SK-N-SH (cell line): Measurements from ENCODE around the gene SLC25A25. TPM values are rescaled to one million over a fixed set of nuclear protein-coding genes. Genes with fewer than 3 reads are reported as not detected.

ENCODE experiments used
- CTCF ChIA-PET: fragments of 300-600, 350-600 bp; formaldehyde crosslinking; extraction: SDS; loops from one replicate; lab custom pipeline; 2021; lab: Yijun Ruan, JAX
- POLR2A ChIA-PET: fragments of 350-600 bp; sonication (Branson Sonifier 250); formaldehyde crosslinking; extraction: SDS; loops from one replicate; lab custom pipeline; 2020; ENCODE audit warnings: antibody characterized with exemption, inconsistent platforms; lab: Yijun Ruan, JAX
- DNase-seq: peaks from one replicate; pipeline ENCODE4 v3.0.0; 2012
- H2AFZ ChIP-seq: fragments of 200-600 bp; sonication (generic); 2 replicates; pipeline ENCODE4 v1.8.1; 2016; ENCODE audit warnings: antibody characterized with exemption, mild to moderate bottlenecking, low read depth
- H3F3A ChIP-seq: fragments of 200-600 bp; sonication (generic); replicated peaks from 2 replicates; pipeline ENCODE3; 2016; ENCODE audit warnings: antibody characterized with exemption, mild to moderate bottlenecking; ENCODE audit not compliant: insufficient read depth
- H3K27ac ChIP-seq, 2 experiments: fragments of 200-500 bp in 1 of 2; fragments of 200-600 bp in 1 of 2; sonication (Bioruptor generic) in 1 of 2; sonication (generic), shearing (Covaris generic) in 1 of 2; 2 replicates each; pipeline versions ENCODE4 v1.5.1 to v1.6.1; 2014 to 2016; ENCODE audit warnings: low read depth in 2 of 2, inconsistent platforms in 1 of 2, low read length in 1 of 2, mild to moderate bottlenecking in 1 of 2, mixed read lengths in 1 of 2
- H3K27me3 ChIP-seq: fragments of 200-600 bp; sonication (generic), shearing (Covaris generic); 2 replicates; pipeline ENCODE4 v1.6.1; 2016; ENCODE audit warnings: mixed run types; ENCODE audit not compliant: insufficient read depth
- H3K36me3 ChIP-seq, 2 experiments: fragments of 200-500 bp in 1 of 2; fragments of 200-600 bp in 1 of 2; sonication (Bioruptor generic) in 1 of 2; sonication (generic) in 1 of 2; replicated peaks in 1 of 2; 2 replicates each; pipeline versions ENCODE3 to v1.5.1; 2014 to 2016; ENCODE audit warnings: low read length in 1 of 2, mild to moderate bottlenecking in 1 of 2; ENCODE audit not compliant: insufficient read depth in 2 of 2, control insufficient read depth in 1 of 2
- H3K4me1 ChIP-seq, 2 experiments: fragments of 200-500 bp in 1 of 2; fragments of 200-600 bp in 1 of 2; sonication (Bioruptor generic) in 1 of 2; sonication (generic), shearing (Covaris generic) in 1 of 2; 2 replicates each; pipeline versions ENCODE4 v1.5.1 to v1.6.1; 2014 to 2016; ENCODE audit warnings: low read depth in 1 of 2, low read length in 1 of 2, mixed run types in 1 of 2; ENCODE audit not compliant: insufficient read depth in 2 of 2, control insufficient read depth in 1 of 2
- H3K4me2 ChIP-seq: fragments of 200-600 bp; sonication (generic), shearing (Covaris generic); 2 replicates; pipeline ENCODE4 v1.6.1; 2017; ENCODE audit warnings: mixed run types
- H3K4me3 ChIP-seq, 2 experiments: fragments of 200-500 bp in 1 of 2; fragments of 200-600 bp in 1 of 2; sonication (Bioruptor generic) in 1 of 2; sonication (generic), shearing (Covaris generic) in 1 of 2; 2 replicates each; pipeline versions ENCODE4 v1.5.1 to v1.8.1; 2014 to 2016; ENCODE audit warnings: low read depth in 2 of 2, inconsistent platforms in 1 of 2, low read length in 1 of 2, mild to moderate bottlenecking in 1 of 2, mixed read lengths in 1 of 2, moderate library complexity in 1 of 2
- H3K79me2 ChIP-seq: fragments of 200-600 bp; sonication (generic); 2 replicates; pipeline ENCODE4 v1.8.1; 2017; ENCODE audit warnings: mild to moderate bottlenecking; ENCODE audit not compliant: insufficient read depth
- H3K9ac ChIP-seq: fragments of 200-600 bp; sonication (generic); 2 replicates; pipeline ENCODE4 v1.6.1; 2017; ENCODE audit warnings: mixed run types
- H3K9me2 ChIP-seq: fragments of 200-600 bp; sonication (generic); 2 replicates; pipeline ENCODE4 v1.6.1; 2017; ENCODE audit warnings: mixed run types
- H3K9me3 ChIP-seq: fragments of 200-600 bp; sonication (generic); 2 replicates; pipeline ENCODE4 v1.6.1; 2017; ENCODE audit warnings: mixed run types, mild to moderate bottlenecking, moderate library complexity
- H4K20me1 ChIP-seq: fragments of 200-600 bp; sonication (generic); 2 replicates; pipeline ENCODE4 v1.6.1; 2017; ENCODE audit warnings: mild to moderate bottlenecking, mixed run types; ENCODE audit not compliant: insufficient read depth
- CHD2 ChIP-seq: fragments of 150-350 bp; IDR thresholded peaks from 2 replicates; pipeline ENCODE4 v1.6.1; 2018; ENCODE audit warnings: low read length; ENCODE audit not compliant: partially characterized antibody
- EZH2phosphoT487 ChIP-seq: fragments of 200-600 bp; sonication (generic); IDR thresholded peaks from 2 replicates; pipeline ENCODE4 v1.6.1; 2017; ENCODE audit warnings: low read depth, mixed run types, mild to moderate bottlenecking, antibody characterized with exemption, moderate library complexity, borderline replicate concordance
- GABPA ChIP-seq: IDR thresholded peaks from 2 replicates; pipeline ENCODE4 v1.4.0; 2012; ENCODE audit warnings: low read depth, mild to moderate bottlenecking
- JUND ChIP-seq: IDR thresholded peaks from 2 replicates; pipeline ENCODE4 v1.4.0; 2012
- MXI1 ChIP-seq: IDR thresholded peaks from 2 replicates; pipeline ENCODE4 v1.6.1; 2012; ENCODE audit warnings: mild to moderate bottlenecking, low read depth, low read length, improper control_type of control experiment
- NFIC ChIP-seq: IDR thresholded peaks from 2 replicates; pipeline ENCODE4 v1.4.0; 2012; ENCODE audit warnings: borderline replicate concordance
- NRF1 ChIP-seq: IDR thresholded peaks from 2 replicates; pipeline ENCODE4 v1.6.1; 2012; ENCODE audit warnings: low read depth, mild to moderate bottlenecking, low read length
- RAD21 ChIP-seq: IDR thresholded peaks from 2 replicates; pipeline ENCODE4 v1.6.1; 2012; ENCODE audit warnings: mild to moderate bottlenecking, low read length
- SMC3 ChIP-seq: IDR thresholded peaks from 2 replicates; pipeline ENCODE4 v1.6.1; 2012; ENCODE audit warnings: low read depth, low read length, improper control_type of control experiment
- TCF12 ChIP-seq: IDR thresholded peaks from 2 replicates; pipeline ENCODE4 v1.4.0; 2012
- TEAD4 ChIP-seq: IDR thresholded peaks from 2 replicates; pipeline ENCODE4 v1.4.0; 2012; ENCODE audit warnings: mild to moderate bottlenecking, borderline replicate concordance; ENCODE audit not compliant: insufficient read depth
- YY1 ChIP-seq: IDR thresholded peaks from 2 replicates; pipeline ENCODE4 v1.4.0; 2012; ENCODE audit warnings: low read depth, mild to moderate bottlenecking
- WGBS: methylation state at CpG from one replicate; pipeline ENCODE4 v1.1.6; 2017; ENCODE audit warnings: low lambda C conversion rate; 5-methylcytosine and 5-hydroxymethylcytosine counted together
- polyA plus RNA-seq, 3 experiments: library from polyadenylated mRNA; depleted of rRNA; stranded (reverse); fragments of >200 nt; gene quantifications; 2 replicates each; pipeline ENCODE4 v1.2.3, GENCODE V29; 2012
- TF ChIP-seq, protein P1 (sequence below): fragments of 200-600 bp; sonication (generic); IDR thresholded peaks from 2 replicates; pipeline ENCODE4 v1.6.1; 2017; ENCODE audit warnings: antibody characterized with exemption, mild to moderate bottlenecking, moderate library complexity
- TF ChIP-seq, protein P2 (sequence below): IDR thresholded peaks from 2 replicates; pipeline ENCODE4 v1.6.1; 2012; ENCODE audit warnings: mild to moderate bottlenecking, low read depth, low read length, moderate library complexity

The SLC25A25 gene
- polyA plus RNA-seq, 1 of the 3 experiments (the other 2 are of a cell fraction), result 12.1 TPM

DNA sequence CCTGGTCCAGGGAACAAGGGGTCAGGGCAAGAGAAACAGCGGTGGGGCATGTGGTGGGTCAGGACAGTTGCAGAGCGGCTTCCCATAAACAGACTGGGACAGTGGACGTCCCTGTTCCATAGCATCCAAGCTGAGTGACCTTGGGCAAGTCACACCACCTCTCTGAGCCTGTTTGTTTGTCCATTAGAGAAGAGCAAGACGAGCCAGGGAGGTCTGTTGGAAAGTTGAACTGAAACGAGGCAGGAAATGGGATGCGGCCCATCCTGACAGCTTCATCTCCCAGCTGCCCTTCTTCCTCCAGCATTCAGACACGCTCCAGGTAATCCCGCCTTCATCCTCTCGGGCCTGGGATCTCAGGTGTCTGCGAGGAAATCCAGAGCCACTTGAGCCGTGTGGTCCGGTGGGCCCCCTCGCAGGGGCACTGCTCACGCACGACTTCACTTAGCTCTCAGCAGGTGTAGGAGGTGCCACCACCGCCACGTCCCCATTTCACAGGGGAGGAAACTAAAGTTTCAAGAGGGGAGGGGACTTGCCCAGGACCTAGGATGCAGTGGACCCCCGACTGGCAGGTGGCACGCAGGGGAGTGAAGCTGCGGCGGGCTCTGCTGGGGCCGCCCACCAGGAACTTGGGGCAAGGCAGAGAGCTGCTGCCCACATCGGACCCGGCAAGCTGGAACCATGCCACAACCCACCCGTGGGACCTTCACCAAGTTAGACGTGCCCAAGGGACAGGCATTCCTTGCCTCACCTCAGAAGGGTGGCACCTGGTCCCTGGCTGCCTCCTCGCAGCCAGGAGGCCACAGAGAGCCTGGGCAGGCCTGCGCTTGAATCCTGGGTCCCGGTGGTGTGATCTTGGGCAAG lies 46.5 kb downstream of the SLC25A25 start:
- TF ChIP-seq, protein P1, sequence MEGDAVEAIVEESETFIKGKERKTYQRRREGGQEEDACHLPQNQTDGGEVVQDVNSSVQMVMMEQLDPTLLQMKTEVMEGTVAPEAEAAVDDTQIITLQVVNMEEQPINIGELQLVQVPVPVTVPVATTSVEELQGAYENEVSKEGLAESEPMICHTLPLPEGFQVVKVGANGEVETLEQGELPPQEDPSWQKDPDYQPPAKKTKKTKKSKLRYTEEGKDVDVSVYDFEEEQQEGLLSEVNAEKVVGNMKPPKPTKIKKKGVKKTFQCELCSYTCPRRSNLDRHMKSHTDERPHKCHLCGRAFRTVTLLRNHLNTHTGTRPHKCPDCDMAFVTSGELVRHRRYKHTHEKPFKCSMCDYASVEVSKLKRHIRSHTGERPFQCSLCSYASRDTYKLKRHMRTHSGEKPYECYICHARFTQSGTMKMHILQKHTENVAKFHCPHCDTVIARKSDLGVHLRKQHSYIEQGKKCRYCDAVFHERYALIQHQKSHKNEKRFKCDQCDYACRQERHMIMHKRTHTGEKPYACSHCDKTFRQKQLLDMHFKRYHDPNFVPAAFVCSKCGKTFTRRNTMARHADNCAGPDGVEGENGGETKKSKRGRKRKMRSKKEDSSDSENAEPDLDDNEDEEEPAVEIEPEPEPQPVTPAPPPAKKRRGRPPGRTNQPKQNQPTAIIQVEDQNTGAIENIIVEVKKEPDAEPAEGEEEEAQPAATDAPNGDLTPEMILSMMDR, result no peak
- TF ChIP-seq CHD2, result no peak
- TF ChIP-seq, protein P2, sequence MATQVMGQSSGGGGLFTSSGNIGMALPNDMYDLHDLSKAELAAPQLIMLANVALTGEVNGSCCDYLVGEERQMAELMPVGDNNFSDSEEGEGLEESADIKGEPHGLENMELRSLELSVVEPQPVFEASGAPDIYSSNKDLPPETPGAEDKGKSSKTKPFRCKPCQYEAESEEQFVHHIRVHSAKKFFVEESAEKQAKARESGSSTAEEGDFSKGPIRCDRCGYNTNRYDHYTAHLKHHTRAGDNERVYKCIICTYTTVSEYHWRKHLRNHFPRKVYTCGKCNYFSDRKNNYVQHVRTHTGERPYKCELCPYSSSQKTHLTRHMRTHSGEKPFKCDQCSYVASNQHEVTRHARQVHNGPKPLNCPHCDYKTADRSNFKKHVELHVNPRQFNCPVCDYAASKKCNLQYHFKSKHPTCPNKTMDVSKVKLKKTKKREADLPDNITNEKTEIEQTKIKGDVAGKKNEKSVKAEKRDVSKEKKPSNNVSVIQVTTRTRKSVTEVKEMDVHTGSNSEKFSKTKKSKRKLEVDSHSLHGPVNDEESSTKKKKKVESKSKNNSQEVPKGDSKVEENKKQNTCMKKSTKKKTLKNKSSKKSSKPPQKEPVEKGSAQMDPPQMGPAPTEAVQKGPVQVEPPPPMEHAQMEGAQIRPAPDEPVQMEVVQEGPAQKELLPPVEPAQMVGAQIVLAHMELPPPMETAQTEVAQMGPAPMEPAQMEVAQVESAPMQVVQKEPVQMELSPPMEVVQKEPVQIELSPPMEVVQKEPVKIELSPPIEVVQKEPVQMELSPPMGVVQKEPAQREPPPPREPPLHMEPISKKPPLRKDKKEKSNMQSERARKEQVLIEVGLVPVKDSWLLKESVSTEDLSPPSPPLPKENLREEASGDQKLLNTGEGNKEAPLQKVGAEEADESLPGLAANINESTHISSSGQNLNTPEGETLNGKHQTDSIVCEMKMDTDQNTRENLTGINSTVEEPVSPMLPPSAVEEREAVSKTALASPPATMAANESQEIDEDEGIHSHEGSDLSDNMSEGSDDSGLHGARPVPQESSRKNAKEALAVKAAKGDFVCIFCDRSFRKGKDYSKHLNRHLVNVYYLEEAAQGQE, result no peak
- TF ChIP-seq EZH2phosphoT487, result no peak
- no peak for TF ChIP-seq SMC3
- TF ChIP-seq NRF1, result no peak
- TF ChIP-seq NFIC, result no peak
- no peak for TF ChIP-seq YY1
- no peak for TF ChIP-seq TEAD4
- no peak for TF ChIP-seq MXI1
- no peak for TF ChIP-seq RAD21
- no peak for TF ChIP-seq TCF12
- no peak for TF ChIP-seq GABPA
- no peak for TF ChIP-seq JUND
- Histone ChIP-seq H3K9me3 (no peaks in the 10 kb centered on the region), H3K79me2 (no peaks in the 10 kb centered on the region), H3K4me3 (no peak overlapping the region), H3K4me1 (peaks cover 3 to 4% of the 10 kb centered on the region in 2 experiments; a peak in 1 of 4 replicates), H3K9ac (no peak overlapping the region), H3K9me2 (no peaks in the 10 kb centered on the region), H3F3A (peaks cover 8% of the 10 kb centered on the region), H4K20me1 (no peaks in the 10 kb centered on the region), H2AFZ (no peak overlapping the region), H3K4me2 (no peak overlapping the region), H3K27me3 (no peaks in the 10 kb centered on the region), H3K36me3 (peaks cover 0 to 1% of the 10 kb centered on the region in 2 experiments), H3K27ac (no peak overlapping the region)
- WGBS, result 91% methylated on average over 20 of the region's 29 CpGs
- ChIA-PET POLR2A (interaction anchor here (0.8 kb wide), 1 partner anchor 23 kb away, joined by 3 read pairs; no protein-coding TSS in a partner anchor), CTCF (interaction anchor here (1.6 to 6.5 kb wide), 5 partner anchors 13 to 191 kb away, joined by 3 to 246 read pairs (median 55); partner anchors contain the start of gene PTGES2)
- no peak for DNase-seq
